GM21786 (cell line): Measurements from ENCODE around the gene PTPRM.

Experiments
- ATAC-seq: cut with Tn5 transposase; IDR thresholded peaks from one replicate; pipeline ENCODE4 v1.9.1; 2021; ENCODE audit not compliant: unreplicated experiment

The PTPRM gene

DNA sequence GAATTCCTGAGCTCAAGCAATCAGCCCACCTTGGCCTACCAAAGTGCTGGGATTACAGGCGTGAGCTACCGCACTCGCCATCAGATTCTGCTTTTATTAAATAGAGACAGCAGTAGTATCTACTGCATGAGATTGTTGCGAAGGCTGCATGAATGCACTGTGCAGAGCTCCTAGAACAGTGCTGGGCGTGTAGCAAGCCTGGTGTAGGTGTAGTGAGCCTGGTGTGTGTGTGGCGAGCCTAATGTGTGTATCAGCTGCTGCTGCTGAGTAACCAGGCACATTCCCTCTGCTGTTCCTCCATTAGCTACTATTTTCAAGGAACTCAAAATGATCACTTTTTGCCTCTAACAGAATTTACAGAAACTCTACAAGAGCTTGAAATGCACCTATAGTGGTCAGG, 57.6 kb downstream of the PTPRM start:
- no peak for ATAC-seq

DNA sequence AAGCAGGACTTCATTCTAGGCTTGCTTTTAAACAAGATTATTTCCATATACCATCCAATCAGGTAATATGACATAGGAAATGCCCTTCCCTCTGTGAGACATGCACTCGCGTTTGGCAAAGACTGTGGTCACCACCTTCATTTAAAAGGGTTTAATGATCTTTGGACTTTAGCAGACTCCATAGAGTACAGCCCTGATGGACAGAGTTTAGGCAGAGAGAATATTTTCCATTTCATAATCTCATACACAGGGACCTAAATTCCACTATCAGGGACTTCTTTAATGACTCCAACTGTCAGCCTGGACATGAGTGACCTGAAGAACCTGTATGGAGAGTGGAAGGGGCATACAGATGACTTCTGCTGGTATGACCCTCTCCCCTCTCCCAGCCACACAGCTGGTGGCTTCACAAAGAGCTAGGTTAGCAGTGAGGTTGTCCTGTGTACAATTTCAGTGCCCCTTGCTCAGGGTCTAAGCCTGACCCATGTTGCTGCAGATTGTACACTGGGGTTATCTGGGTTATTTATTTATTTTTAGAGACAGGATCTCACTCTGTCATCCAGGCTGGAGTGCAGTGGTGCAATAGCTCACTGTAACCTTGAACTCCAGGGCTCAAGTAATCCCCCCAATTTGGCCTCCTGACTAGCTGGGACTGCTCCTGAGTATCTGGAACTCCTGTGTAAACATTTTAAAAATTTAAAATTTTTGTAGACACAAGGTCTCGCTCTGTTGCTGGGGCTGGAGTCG, 59.2 kb downstream of the PTPRM start:
- ATAC-seq = no peak

DNA sequence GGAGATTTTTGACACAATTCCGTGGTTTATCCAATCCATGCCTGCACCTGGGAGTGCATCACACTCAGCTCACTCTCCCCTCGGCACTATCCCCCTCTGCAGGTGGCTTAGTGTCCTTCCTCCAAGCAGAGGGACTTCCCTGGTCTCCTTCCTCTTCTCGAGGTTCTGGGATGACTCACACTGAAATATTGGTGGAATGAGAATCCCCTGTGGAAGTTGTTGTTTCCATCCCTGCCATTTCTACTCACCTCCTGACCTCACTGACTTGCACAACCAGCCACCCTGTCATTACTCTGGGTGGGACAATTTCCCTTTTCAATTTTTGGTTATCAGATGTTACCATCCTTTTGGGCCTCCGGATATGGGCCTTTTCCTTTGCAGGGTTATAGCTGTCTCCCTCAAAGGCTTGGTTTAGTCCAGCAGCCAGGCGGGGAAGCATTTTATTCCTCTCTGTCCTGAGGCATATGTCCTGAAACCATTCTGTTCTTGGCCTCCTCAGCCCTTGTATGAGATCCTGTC, 59.9 kb downstream of the PTPRM start:
- no peak for ATAC-seq

DNA sequence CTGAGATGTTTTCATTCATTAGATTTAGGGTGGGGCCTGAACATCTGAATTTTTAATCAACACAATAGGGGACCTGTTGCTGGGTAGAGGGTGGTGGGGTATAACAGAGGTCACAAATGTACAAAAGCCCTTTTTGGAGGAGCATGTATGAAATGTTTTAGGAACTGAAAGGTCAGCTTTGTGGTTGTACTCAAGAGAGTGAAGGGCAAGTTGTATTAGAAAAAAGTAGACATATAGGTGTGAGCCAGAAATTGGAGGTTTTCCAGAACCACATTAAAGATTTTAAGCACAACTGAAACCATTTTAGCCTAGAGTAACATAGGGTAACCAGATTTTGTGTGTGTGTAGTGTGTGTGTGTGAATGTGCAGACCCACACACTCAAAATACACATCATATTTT, 62.3 kb downstream of the PTPRM start:
- ATAC-seq = no peak

DNA sequence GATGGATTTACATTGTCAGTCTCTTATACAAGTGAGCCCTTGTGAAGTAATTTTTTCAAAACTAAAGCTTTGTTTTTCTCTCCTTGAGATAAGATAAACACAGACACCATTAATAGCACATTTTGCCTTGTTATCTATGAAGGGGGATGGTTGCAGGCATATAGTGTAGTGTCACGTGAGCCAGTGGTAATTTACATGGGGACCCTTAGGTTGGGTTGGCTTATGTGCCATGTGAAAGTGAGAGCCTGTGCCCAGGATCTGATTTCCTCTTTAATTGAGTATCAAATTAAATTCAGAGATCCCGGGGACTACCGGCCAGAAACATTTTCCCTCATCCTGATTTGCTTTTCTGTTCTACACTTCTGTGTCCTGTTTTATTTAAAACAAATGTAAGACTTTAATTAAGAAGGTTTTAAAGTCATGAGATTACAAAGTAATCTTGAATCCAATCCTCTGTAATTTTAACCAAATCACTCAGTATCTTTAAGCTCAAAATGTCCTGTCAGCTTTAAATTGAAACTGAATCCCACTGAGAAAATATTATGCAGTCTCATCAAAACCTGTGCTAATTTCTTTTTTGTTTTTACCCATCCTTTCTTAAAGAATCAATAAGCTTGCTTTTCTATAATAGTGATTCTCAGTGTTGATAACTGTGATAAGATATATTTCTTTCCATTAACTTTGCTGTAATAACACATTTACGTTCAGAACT, 63.8 kb downstream of the PTPRM start:
- no peak for ATAC-seq

DNA sequence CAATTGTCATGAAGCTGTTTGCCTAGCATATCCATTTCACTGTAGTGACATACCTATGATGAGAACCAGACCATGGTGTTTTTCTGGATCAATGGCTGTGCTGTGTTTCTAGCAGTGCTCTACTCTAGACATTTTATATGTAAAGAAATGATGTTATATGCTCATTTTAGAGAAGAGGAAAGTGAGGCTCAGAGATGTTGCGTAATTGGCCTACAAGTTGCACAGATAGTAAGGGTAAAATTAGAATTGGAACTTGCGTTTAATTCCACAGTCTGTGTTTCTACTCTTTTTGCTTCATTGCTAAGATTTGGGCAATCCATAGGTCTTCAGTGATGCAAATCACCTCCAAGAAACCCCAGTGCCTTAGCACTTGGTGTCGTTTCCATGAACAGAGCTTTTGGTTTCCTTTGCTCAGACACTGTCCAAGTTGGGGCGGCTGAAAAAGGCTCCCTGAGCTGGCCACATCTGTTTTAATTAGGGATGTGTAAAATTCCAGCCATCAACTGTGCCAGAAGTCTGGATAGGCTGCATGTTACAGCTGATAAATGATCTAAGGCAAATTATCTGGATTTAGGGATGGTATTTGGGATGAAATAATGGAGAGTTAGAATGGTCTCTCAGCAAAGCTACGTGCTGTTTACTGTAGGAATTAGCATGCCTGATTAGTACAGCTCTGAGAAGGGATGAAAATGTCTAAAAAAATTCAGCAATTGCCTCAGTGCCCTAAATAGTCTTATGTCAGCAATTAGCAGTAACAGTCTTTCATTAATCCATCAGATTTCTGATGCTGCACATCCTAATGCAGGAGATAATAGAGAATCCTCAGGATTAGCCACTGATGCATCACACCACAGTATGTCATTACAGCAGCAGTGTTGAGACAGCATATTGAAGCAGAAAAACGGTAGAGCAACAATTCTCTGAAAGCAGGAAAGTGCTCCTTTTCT, 65.3 kb downstream of the PTPRM start:
- ATAC-seq = no peak

DNA sequence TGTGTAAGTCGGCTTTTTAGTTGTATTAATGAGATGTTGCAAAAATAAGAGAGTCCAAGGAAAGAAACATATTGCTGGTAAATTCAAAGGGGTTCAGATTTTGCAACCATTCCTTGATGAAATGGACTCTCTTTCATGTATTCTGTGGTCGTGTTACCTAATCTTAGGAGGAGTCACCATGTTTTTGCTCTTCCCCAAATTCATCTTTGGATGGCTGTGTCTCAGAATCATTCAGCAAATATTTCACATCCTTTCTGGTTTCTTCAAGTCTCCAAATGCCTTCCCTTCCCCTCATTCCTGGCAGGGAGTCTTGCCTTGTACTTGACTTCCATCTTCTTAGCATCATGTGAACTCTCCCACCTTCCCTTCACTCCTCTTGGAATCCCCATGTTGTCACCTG, 66.1 kb downstream of the PTPRM start:
- no peak for ATAC-seq

DNA sequence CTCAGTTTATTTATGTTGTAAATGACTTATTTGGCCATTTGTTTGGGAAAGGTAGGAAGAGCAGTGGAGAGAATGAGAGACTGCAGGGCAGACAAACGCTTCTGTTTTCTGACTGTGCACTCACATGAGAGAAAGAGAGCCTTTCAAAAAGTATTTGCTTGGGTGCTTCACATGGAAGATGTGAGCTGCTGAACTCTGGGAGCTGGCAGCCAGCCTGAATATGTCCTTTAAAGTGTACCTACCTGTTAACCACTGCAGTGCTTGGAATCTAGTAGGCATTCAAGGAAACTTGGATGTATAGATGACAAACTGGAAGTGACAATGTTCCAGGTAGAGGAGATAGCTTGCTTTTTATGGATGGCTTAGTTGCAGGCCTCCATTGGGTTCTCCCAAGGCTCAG, 68.8 kb downstream of the PTPRM start:
- no peak for ATAC-seq

DNA sequence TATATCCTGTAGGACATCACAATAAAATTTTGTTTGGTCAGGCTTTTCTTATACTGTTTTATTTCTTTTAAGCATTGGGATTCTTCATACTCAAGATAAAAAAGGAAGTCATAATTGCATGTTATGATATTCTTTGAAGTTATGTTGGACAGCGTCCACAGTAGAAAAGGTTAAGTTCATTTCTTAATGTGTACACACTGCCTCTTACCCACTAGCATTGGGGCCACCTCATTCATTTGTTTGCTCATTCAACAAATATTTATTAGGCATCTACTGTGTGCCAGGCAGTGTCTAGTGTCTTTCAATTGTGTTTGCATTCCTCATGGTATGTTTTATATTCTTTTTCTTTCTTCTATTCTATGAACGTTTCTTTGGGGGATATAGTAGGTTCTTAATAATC, 70.2 kb downstream of the PTPRM start:
- no peak for ATAC-seq

DNA sequence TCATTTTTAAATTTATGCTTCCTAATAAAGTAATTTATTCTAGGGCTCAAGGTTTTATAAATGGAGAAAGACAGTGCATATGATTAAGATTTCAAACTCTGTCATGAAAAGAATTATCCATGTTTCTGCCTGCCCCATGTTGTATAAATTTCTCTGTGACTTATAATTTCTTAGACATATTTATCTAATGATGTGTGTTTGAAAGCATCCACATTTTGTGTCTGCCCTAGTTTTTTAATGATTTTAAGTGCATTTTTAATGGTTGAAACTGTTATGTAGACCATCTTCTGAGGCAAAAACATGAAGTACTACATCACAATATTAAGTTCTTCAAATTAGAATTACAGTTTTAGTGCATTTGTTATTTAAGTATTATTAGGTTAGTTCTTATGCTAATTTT, 71.2 kb downstream of the PTPRM start:
- ATAC-seq = no peak

DNA sequence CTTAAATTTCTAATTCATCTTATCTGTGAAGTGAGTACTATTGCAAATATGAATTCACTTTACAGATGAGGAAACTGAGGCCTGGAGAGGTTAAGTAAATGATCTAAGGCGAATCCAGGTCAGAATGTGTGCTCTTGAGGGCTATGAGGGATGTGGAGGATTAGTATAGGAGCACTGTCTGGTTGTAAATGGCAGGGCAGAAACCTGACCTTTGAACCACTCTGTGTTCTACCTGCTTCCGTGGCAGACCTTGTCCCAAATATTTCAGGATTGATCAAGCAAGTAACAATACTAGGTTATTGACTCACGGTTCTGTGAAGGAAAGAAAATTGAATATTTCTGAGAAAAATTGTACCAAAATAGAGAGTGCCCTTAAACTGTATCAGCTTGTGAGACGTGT, 74.7 kb downstream of the PTPRM start:
- ATAC-seq = no peak

DNA sequence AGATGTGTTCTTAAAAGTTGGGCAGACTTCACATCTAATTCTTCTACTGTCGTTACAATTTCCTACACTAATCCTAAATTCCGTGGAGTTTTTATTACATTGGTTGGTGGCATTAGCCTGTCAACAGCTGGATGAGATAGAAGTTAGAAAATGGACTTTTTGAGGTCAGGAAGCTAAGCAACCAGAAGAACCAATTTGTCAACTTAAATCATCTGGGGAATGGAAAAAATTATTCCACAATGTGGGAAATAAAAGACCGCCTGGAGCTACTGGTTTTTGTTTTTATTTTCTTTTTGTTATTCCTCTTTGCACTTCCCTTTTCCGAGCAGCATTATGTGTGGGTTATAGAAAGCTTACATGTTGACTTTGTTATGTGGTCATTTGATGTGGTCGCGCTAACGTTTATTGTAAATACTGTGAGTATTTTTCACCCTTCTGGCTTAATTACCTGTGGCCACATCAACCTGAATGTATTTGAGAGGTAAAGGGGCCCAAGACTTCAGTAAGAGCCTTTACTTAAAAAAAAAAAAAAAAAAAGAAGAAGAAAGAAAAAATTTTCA, 75.3 kb downstream of the PTPRM start:
- ATAC-seq = no peak

DNA sequence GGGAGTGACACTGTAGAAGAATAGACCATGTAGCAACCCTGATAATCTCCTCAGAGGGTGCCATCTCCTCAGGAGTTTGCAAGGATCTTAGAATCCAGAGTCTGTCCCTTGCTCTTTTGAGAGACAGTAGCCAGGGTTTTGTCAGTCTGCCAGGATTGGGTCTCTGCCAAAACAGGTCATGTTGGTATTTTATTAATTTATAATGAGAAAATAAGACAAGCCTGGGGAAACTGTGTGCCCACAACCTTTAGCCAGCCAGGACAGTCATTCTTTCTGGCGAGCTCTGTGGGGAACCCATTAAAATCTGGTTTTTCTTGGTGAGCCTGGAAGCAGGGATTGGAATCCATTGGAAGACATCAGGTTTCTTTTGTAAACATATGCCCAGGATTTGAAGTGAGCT, 78.6 kb downstream of the PTPRM start:
- ATAC-seq = no peak

DNA sequence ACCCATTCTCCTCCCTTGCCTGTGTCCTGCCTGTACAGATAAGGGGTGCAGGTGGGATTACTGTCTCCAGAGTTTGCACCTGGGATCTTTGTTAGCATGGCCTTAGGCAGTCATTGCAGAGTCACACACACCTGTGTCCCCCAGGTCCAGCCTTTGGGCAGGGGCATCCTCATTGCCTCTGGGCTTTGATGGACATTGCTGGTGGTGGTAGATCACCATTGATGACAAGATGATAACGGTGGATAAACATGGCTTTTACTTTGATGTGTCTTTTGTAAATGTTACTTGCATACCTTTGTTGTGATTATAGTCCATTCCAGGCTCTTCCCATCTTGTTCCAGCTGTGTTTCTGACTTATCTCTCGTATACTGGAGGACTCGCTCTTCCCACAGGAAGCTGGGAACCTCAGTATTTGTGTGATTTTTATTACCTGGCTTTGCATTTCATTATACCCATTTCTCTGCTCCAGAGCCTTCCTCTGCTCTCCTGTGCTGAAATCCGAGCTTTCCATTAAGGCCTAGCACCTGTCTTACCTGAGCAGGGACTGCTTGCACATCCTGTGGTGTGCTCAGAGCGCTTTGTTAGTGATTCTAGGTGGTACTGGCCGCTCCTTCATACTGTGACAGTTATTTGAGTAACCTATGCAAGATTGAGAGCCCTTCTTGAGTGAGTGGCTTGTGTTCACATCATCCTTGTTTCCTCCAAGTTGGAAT, 79.2 kb downstream of the PTPRM start:
- ATAC-seq = no peak

DNA sequence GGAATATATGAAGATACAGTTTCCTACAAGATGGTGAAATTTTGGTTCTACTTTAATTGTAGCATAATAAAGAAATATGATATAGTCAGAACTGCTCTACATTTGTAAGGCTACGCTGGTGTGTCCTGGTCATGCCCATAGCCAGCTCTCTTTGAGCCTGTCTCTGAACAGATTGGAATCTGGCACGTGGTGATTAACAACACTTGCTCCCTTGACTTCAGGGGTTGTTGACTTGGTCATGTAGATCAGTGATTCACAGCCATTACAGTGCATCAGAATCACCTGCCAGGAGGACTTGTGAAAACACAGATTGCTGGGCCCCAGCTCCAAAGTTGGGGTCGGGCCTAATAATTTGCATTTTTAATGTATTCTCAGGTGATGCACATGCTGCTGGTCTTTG, 80.4 kb downstream of the PTPRM start:
- ATAC-seq = no peak

DNA sequence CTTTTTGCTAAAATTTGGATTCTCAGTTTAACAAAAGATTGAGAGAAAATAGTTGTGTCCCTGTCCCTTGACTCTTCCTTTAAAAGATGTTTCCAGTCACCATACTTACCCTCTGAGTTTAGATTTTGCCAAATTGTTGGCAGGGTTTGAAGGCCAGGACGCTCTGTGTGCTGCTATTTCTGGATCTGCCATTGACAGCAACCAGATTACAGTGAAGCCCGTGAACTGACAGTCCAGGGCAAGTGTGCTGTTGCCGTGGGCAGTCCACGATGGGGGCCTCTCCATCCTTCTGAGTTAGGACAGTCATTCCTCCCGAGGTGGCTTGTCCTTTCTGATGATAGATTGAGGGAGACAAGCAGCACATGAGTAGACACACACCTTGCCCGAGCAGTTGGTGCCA, 89.9 kb downstream of the PTPRM start:
- ATAC-seq = no peak

DNA sequence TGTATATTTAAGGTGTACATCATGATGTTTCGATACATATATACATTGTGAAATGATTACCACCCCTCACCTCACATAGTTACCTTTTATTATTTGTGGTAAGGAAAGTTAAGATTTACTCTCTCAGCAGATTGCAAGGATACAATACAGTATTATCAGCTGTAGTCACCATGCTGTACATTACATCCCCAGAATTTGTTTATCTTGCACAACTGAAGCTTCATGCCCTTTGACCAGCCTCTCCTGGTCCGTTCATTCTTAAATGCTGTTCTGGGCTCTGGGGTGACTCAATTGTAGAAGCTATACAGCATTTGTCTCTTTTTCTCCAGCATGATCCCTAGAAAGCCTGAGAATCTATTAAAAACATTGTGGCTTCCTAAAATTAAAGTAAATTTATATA, 90.8 kb downstream of the PTPRM start:
- ATAC-seq = no peak

DNA sequence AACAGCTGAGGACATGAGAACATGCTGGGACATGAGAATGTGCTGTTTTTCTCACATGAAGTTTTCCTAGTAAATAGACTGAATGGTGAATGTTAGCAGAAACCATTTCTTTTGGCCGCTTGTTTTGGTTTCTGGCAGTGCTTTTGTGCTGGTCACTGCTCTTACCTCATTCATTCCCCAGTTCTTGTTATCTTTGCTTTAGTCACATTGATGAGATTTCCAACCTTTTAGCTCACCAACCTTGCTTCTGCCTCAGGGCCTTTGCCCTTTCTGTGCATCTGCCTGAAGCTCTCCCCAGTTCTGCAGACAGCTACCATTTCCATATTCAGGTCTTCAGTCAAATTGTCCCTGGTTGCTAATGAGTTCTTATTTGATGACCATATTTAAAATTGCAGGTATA, 91.6 kb downstream of the PTPRM start:
- no peak for ATAC-seq

DNA sequence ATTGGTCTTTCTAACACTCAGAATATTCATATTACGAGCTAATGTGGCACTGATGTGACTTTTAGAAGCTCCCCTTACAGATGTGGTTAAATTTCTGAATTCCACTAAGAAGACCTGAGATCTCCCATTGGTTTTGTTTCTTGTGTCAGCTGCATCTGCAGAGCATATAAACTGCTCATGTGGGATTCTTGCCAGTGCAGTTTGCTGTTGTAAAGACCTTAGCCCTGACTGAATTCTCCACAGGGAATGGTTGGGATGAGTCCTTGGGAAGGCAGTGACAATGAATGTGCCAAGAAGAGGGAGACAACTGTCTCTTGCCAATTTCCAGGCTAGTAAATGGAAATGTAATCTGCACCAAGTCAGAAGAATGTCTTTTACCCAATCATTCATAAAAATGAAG, 94.1 kb downstream of the PTPRM start:
- no peak for ATAC-seq

DNA sequence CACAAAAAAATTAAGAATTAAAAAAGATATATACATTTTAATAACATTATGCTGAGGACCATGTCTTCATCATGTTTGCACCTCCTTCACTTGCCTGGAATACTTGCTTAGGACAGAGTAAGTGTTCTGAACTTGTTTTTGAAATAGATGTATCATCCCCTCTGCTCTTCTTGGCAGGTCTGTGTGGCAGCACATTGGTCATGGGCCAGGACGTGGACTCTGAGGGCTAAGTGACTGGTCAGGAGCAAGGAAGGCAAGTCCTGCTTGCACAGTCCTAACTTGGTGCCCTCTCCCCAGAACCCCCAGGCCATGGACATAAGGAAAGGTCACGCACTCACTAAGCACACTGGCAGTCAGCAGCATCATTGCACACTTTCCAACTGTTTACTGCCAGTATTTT, 95.8 kb downstream of the PTPRM start:
- no peak for ATAC-seq
